D721Med (cell line): ENCODE results near the gene CTBP1.

ENCODE experiments used
- DNase-seq: peaks from one replicate; pipeline ENCODE4 v3.0.0; 2011; ENCODE audit warnings: low spot score; ENCODE audit not compliant: insufficient read length
- FAIRE-seq: peaks from 2 replicates; lab custom pipeline; 2011; peaks lifted over from hg19 to GRCh38; lab: Jason Lieb, UNC
- TF ChIP-seq, protein P1 (sequence below): IDR thresholded peaks from 2 replicates; pipeline ENCODE4 v1.5.1; 2012; ENCODE audit warnings: mild to moderate bottlenecking, control low read depth; ENCODE audit not compliant: insufficient read depth; ENCODE audit errors: missing control alignments

Gene CTBP1

DNA sequence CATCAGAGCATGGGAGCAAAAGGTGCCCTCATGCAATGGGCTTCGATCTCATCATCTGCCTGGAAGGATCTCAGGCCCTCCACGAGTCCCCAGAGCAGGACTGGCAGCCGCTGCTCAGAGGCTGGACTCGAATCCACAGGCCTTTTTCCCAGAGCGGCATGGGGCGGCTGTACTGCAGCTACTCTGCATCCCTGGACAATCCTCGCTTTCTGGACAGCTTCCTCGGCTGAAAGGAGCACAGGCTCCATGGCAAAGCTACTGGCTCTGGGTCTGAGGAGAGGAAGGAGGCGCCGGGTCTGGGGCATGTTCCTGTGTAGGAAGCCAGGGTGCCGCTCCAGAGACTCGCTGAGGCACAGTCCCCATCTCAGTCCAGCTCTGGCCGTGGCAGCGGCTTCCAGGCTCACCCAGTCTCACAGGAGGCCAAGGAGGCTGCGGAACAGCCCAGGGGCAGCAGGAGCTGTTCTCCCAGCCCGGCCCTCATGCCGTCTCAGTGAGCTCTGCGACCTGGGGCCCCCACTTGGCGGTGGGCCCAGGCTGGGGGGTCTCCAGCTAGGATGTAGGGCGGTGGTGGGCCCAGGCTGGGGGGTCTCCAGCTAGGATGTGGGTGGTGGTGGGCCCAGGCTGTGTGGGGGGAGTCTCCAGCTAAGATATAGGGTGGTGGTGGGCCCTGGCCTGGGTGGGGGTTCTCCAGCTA is 73.8 kb downstream of the CTBP1 start:
- no peak for FAIRE-seq
- TF ChIP-seq, protein P1, sequence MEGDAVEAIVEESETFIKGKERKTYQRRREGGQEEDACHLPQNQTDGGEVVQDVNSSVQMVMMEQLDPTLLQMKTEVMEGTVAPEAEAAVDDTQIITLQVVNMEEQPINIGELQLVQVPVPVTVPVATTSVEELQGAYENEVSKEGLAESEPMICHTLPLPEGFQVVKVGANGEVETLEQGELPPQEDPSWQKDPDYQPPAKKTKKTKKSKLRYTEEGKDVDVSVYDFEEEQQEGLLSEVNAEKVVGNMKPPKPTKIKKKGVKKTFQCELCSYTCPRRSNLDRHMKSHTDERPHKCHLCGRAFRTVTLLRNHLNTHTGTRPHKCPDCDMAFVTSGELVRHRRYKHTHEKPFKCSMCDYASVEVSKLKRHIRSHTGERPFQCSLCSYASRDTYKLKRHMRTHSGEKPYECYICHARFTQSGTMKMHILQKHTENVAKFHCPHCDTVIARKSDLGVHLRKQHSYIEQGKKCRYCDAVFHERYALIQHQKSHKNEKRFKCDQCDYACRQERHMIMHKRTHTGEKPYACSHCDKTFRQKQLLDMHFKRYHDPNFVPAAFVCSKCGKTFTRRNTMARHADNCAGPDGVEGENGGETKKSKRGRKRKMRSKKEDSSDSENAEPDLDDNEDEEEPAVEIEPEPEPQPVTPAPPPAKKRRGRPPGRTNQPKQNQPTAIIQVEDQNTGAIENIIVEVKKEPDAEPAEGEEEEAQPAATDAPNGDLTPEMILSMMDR: no peak
- DNase-seq: no peak

DNA sequence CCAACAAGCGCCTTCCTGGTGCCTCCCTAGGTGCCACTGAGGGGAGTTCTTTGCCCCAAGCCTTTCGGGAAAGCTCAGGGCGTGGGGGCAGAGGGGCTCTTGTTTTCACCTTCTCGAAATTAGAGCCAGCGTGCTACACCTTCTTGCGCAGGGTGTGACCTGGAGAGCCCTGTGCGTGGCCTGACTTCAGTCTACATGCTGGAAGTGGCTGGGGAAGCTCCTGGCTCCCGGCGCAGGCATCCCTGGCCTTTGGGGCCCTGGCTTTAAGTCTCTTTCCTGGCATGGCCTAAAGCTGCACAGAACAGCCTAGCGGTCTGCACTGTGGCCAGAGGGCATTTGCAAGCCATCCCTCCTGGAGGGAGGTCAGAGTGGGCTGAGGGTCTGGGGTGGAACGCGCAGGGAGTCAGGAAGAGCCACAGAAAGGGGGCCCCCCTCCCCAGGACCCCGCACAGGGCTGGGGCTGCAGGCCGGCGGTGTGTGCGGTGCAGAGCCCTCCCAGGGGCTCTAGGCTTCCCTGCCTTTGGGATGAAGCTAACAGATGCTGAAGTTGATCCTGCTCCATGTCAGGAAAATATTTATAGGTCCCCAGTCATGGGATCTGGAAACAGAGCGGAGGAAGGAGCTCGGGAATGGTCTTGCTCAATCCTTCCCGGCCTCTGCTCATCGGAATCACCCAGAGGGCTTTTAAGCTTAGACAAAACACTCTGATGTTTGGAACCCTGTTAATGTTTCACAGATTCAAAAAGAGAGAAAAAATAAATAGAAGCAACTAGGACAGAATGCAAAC is 75.8 kb downstream of the CTBP1 start:
- no peak for FAIRE-seq
- no peak for DNase-seq
- TF ChIP-seq, protein P1: no peak

DNA sequence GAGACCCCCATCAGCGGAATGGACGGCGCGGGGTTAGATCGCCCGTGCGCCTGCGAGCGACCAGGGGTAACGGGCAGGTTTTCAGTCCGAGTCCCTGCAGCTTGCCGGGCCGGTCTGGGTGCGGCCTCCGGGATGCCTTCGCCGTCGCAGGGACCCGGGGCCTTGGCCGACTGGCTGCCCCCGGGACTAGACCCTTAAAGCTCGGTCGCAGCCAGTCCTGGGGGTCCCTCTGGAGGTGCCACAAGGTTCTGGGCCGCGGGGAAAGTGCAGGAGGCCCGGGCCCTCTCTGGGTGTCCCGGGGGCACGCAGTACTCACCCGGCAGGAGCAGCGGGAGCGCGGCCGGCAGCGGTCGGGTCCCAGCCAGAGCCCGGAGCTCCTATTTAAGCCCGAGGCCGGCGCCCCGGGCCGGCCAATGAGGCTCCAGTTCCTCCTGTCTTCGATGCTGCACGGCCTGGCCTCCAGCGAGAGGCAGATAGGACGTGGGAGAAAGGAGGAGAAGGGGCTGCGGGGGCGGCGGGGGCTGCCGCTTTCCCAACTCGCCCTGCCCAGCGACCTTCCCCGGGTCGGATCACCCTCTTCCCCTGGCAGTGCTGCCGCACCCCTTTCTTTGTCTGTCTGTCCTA is 76.6 kb downstream of the CTBP1 start, which contains the start of gene SPON2:
Gene SPON2, minus strand, starts transcription at position 356 of the 624 bp plus-strand sequence.
- no peak for DNase-seq
- TF ChIP-seq, protein P1: no peak
- FAIRE-seq: no peak

DNA sequence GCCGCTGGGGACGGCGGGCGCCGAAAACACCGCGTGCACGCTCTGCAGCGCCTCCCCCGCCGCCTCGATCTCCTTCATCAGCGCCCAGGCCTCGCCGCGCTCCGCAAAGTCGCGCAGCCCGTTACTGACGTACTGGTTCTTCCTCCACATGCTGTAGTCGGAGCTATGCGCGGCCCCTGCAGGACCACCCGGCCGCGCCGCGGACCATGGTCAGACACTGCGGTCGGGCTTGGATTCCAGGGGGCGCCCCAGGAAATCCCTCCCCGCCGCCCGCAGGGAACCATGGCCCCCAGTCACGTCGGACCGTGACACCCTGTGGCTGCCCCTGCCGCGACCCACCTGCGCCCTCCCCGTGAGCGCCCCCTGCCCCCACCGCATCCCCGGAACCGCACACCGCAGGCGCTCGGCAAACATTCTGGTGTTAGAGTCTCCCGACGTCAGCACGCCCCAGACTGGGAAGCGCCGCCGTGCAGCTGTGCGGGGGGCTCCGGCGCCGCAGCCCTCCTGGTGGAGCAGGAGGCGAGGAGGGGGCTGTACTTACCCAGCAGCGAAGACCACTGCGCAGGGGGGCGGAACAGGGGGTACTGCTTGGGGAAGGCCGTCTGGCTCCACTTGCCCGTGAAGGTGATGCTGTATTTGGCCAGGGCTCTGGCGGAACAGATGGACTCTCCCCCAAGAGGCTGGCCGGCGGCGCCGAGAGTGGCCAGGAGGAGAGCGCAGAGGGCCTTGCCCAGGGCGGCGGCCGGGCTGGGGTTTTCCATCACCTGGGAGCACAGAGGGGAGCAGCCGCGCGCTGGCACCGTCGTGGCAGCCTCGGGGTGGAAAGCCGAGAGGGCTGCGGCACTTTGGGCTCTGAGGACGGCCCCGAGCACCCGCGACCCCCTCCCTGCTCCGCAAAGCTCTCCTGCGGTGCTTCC is 77.4 kb downstream of the CTBP1 start:
- TF ChIP-seq, protein P1: no peak
- FAIRE-seq (no peak), DNase-seq (no peak)

DNA sequence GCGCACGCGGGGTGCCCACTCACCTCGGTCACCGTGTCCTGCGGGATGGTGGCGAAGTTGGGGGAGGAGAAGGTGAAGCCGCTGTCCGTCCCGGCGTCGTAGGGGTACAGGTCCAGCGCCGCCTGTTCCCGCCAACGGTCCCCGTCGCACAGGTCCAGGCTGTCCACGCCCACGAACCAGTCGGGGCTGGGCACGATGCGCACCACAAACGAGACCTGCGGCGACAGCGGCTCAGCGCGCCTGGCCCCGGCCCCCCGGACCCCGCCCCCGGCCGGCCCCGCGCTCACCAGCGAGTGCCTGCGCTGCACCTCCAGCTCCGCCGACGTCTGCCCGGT is 78.0 kb downstream of the CTBP1 start:
- DNase-seq: no peak
- FAIRE-seq: no peak
- TF ChIP-seq, protein P1: no peak

DNA sequence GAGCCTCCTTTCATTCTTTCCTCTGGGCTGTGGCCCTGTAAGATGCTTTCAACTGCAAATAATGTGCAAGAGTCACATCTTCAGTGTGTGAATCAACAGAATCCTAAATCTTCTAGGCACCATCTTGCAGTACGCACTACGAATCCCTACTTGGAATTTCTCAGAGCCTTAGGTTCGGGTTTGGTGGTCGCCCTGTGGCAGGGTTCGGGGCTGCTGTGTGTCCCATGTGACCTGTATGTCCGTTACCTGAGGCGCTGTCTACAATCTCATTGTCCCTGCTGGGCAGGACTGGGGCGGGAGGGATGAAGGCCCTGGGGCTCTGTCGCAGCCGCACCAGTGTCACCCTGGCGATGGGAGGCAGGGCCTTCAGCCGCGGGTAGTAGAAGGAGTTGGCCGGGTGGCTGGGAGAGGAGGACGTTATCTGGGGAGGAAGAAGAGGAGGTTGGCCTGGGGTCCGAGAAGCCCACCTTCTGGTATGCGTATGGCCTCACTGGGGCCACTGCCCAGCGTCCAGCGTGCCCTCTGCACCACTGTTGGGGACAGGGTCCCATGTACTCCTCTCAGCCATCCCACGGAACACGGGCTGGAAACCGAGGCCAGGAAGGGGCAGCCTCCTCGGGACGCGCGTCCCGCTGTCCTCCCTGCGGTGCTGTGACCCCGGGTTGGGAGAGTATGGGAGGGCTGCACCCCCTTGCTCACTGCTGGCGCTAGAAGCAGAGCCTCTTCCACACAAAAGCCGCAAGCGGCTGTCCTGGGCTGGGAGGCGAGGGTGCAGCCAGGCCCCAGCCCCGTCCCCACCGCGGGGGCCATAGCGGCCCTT is 78.6 kb downstream of the CTBP1 start:
- TF ChIP-seq, protein P1: no peak
- DNase-seq: no peak
- no peak for FAIRE-seq
